PC-3 (cell line): ENCODE data around the gene BNIP2. TPM values are rescaled to one million over a fixed set of nuclear protein-coding genes. Genes with fewer than 3 reads are reported as not detected.

Source experiments
- ATAC-seq: fragments of 200-7000 bp; cut with Tn5 transposase; 2 replicates; pipeline ENCODE4 v1.9.1; 2020; ENCODE audit warnings: mild to moderate bottlenecking, moderate library complexity
- BruUV-seq: library from RNA; stranded (reverse); fragments of 400-500 nt; replicated peaks from 2 replicates; lab custom pipeline; 2021; lab: Mats Ljungman, UMichigan
- CTCF ChIA-PET: fragments of 300-600 bp; sonication (Branson Sonifier 250); formaldehyde crosslinking; loops from one replicate; lab custom pipeline; 2022; ENCODE audit warnings: antibody characterized with exemption; lab: Charles Lee
- POLR2A ChIA-PET: fragments of 300-600 bp; sonication (Branson Sonifier 250); formaldehyde crosslinking; loops from one replicate; lab custom pipeline; 2022; ENCODE audit warnings: antibody characterized with exemption; ENCODE audit not compliant: unreplicated experiment; lab: Charles Lee
- DNase-seq: peaks from one replicate; pipeline ENCODE4 v3.0.0-alpha.2; 2015
- H2AFZ ChIP-seq: fragments of 300-600 bp; sonication (generic); 2 replicates; pipeline ENCODE4 v1.6.0; 2016; ENCODE audit warnings: antibody characterized with exemption, low read length
- H3F3A ChIP-seq: fragments of 300-600 bp; sonication (generic); one replicate; pipeline ENCODE4 v1.6.0; 2017; ENCODE audit warnings: antibody characterized with exemption, low read length, control low read depth, mild to moderate bottlenecking; ENCODE audit not compliant: unreplicated experiment
- H3K27ac ChIP-seq: fragments of 300-600 bp; sonication (generic); 2 replicates; pipeline ENCODE4 v1.5.1; 2016; ENCODE audit warnings: mild to moderate bottlenecking, low read length
- H3K27me3 ChIP-seq: fragments of 300-600 bp; sonication (generic); 2 replicates; pipeline ENCODE4 v1.6.1; 2016; ENCODE audit warnings: low read length, mixed read lengths
- H3K36me3 ChIP-seq: fragments of 300-600 bp; sonication (generic); 2 replicates; pipeline ENCODE4 v1.6.1; 2016; ENCODE audit warnings: low read depth, mixed run types, low read length, mixed read lengths
- H3K4me1 ChIP-seq: fragments of 300-600 bp; sonication (generic); 2 replicates; pipeline ENCODE4 v1.5.1; 2016; ENCODE audit warnings: low read length; ENCODE audit not compliant: insufficient read depth
- H3K4me2 ChIP-seq: fragments of 300-600 bp; sonication (generic); 2 replicates; pipeline ENCODE4 v1.6.0; 2016; ENCODE audit warnings: low read length
- H3K4me3 ChIP-seq: fragments of 300-600 bp; sonication (generic); 2 replicates; pipeline ENCODE4 v1.5.1; 2016; ENCODE audit warnings: mild to moderate bottlenecking, low read length, mixed read lengths
- H3K79me2 ChIP-seq: fragments of 300-600 bp; sonication (generic); 2 replicates; pipeline ENCODE4 v1.6.1; 2017; ENCODE audit warnings: low read length, mixed read lengths
- H3K9ac ChIP-seq: fragments of 300-600 bp; sonication (generic); 2 replicates; pipeline ENCODE4 v1.6.0; 2016; ENCODE audit warnings: mild to moderate bottlenecking, low read length
- H3K9me2 ChIP-seq: fragments of 300-600 bp; sonication (generic); replicated peaks from 2 replicates; pipeline ENCODE4 v1.6.1; 2016; ENCODE audit warnings: mixed run types, low read length, mixed read lengths
- H3K9me3 ChIP-seq: fragments of 300-600 bp; sonication (generic); 2 replicates; pipeline ENCODE4 v1.6.1; 2016; ENCODE audit warnings: low read length, mixed read lengths
- H4K20me1 ChIP-seq: fragments of 300-600 bp; sonication (generic); 2 replicates; pipeline ENCODE4 v1.6.1; 2016; ENCODE audit warnings: low read length, mixed read lengths
- EZH2 ChIP-seq: fragments of 300-600 bp; sonication (generic); IDR thresholded peaks from one replicate; pipeline ENCODE4 v1.6.1; 2017; ENCODE audit warnings: antibody characterized with exemption, mild to moderate bottlenecking, low read length; ENCODE audit not compliant: unreplicated experiment
- EZH2phosphoT487 ChIP-seq: fragments of 300-600 bp; sonication (generic); IDR thresholded peaks from 2 replicates; pipeline ENCODE4 v1.6.1; 2018; ENCODE audit warnings: mild to moderate bottlenecking, antibody characterized with exemption, low read length, borderline replicate concordance
- intact Hi-C: fragments of 100-400 bp; cut with micrococcal nuclease; formaldehyde crosslinking; loops from 2 replicates; pipeline ENCODE4 v1.9.0; 2023
- total RNA-seq: library from RNA; depleted of rRNA; stranded (reverse); fragments of >200 nt; gene quantifications from 2 replicates; pipeline ENCODE4 v1.2.3, GENCODE V29; 2014
- TF ChIP-seq, protein P1 (sequence below): fragments of 300-600 bp; sonication (generic); conservative IDR thresholded peaks from 2 replicates; pipeline ENCODE4 v1.5.1; 2017; ENCODE audit warnings: antibody characterized with exemption, low read depth, mild to moderate bottlenecking, low read length

The BNIP2 gene
- total RNA-seq, 1 experiment from 2014 or later: 46.1 TPM

- H3K4me2 ChIP-seq: no peak overlapping the region
- ChIA-PET POLR2A (no interaction called here), CTCF (no interaction called here)
- H3K4me3 ChIP-seq: no peak overlapping the region
- no peak overlapping the region for H3K27ac ChIP-seq
- no peaks in the 10 kb centered on the region for H4K20me1 ChIP-seq
- H3F3A ChIP-seq: no peaks in the 10 kb centered on the region
- H3K9me3 ChIP-seq: no peaks in the 10 kb centered on the region
- H3K27me3 ChIP-seq: peaks cover 24% of the 10 kb centered on the region; the same call in 1 of the 2 replicates
- H3K4me1 ChIP-seq: 0 out of 2 replicates have a peak, but pooled peaks cover 14% of the 10 kb centered on the region
- no peak for DNase-seq
- H3K9ac ChIP-seq: no peak overlapping the region
- ATAC-seq: no peak
- TF ChIP-seq EZH2phosphoT487: no peak
- TF ChIP-seq, protein P1, sequence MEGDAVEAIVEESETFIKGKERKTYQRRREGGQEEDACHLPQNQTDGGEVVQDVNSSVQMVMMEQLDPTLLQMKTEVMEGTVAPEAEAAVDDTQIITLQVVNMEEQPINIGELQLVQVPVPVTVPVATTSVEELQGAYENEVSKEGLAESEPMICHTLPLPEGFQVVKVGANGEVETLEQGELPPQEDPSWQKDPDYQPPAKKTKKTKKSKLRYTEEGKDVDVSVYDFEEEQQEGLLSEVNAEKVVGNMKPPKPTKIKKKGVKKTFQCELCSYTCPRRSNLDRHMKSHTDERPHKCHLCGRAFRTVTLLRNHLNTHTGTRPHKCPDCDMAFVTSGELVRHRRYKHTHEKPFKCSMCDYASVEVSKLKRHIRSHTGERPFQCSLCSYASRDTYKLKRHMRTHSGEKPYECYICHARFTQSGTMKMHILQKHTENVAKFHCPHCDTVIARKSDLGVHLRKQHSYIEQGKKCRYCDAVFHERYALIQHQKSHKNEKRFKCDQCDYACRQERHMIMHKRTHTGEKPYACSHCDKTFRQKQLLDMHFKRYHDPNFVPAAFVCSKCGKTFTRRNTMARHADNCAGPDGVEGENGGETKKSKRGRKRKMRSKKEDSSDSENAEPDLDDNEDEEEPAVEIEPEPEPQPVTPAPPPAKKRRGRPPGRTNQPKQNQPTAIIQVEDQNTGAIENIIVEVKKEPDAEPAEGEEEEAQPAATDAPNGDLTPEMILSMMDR: no peak
- H3K36me3 ChIP-seq: no peaks in the 10 kb centered on the region
- no peaks in the 10 kb centered on the region for H3K79me2 ChIP-seq
- H3K9me2 ChIP-seq: no peaks in the 10 kb centered on the region
- intact Hi-C loops: no loop called here
- no peak overlapping the region for H2AFZ ChIP-seq
- no TSS peak for BruUV-seq
These were observed 15.1 kb upstream of the BNIP2 start for GRCh38 chr15:59703979-59704796.

GRCh38 chr15:59702351-59702750, 13.2 kb upstream of the BNIP2 start:
- Histone ChIP-seq H3K27ac (no peak overlapping the region), H3K27me3 (peaks cover 20% of the 10 kb centered on the region; the same call in 1 of the 2 replicates), H3K9me2 (no peaks in the 10 kb centered on the region), H2AFZ (no peak overlapping the region), H3K4me3 (no peak overlapping the region), H3K9me3 (no peaks in the 10 kb centered on the region), H3K36me3 (no peaks in the 10 kb centered on the region), H4K20me1 (no peaks in the 10 kb centered on the region), H3F3A (no peaks in the 10 kb centered on the region), H3K9ac (no peak overlapping the region), H3K4me1 (0 out of 2 replicates have a peak, but pooled peaks cover 14% of the 10 kb centered on the region), H3K4me2 (no peak overlapping the region), H3K79me2 (no peaks in the 10 kb centered on the region)
- intact Hi-C loops: no loop called here
- ChIA-PET CTCF (no interaction called here), POLR2A (no interaction called here)
- TF ChIP-seq EZH2: no peak
- TF ChIP-seq EZH2phosphoT487: no peak
- TF ChIP-seq, protein P1: no peak
- ATAC-seq: no peak
- BruUV-seq: no TSS peak
- no peak for DNase-seq

DNA sequence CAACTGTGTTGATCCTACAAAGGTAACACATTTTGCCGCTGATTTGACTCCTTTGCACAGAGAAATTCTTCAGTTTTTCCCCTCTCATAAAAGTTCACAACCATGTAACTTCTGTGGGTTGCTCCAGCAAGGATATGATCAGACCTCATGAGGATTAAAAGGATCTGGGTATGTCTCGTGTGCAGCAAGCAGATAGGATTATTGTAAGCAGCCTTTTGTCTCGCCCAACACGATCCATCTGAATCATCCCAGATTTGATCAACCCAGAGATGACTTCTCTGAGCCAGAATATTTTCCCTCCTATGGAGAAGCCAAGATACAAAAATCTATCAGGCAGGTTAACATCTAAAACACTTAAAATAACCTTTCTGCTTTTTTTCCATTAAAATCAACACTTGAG, 12.8 kb upstream of the BNIP2 start:
- H4K20me1 ChIP-seq: no peaks in the 10 kb centered on the region
- ATAC-seq (no peak), DNase-seq (no peak)
- no TSS peak for BruUV-seq
- H3K36me3 ChIP-seq: no peaks in the 10 kb centered on the region
- TF ChIP-seq EZH2phosphoT487: no peak
- no peak for TF ChIP-seq EZH2
- 0 out of 2 replicates have a peak, but pooled peaks cover 14% of the 10 kb centered on the region for H3K4me1 ChIP-seq
- H3K9me2 ChIP-seq: no peaks in the 10 kb centered on the region
- H3K4me2 ChIP-seq: no peak overlapping the region
- H3K4me3 ChIP-seq: no peak overlapping the region
- no peak overlapping the region for H3K27ac ChIP-seq
- CTCF ChIA-PET: no interaction called here
- POLR2A ChIA-PET: no interaction called here
- no peak overlapping the region for H2AFZ ChIP-seq
- H3F3A ChIP-seq: no peaks in the 10 kb centered on the region
- no peak overlapping the region for H3K9ac ChIP-seq
- no peaks in the 10 kb centered on the region for H3K9me3 ChIP-seq
- H3K27me3 ChIP-seq: peaks cover 20% of the 10 kb centered on the region; the same call in 1 of the 2 replicates
- H3K79me2 ChIP-seq: no peaks in the 10 kb centered on the region
- intact Hi-C loops: no loop called here
